Gastroesophageal sphincter (tissue), 3 donors: Measurements from ENCODE around the gene CCDC170.

Experiments
- CTCF ChIP-seq, 4 experiments: fragments of 200-600 bp in 2 of 4; fragments of 450-650 bp in 2 of 4; sonication (generic) in 1 of 4; IDR thresholded peaks; one replicate each; pipeline ENCODE4 v1.5.1; 2017 to 2019; ENCODE audit warnings: antibody characterized with exemption in 4 of 4, mild to moderate bottlenecking in 2 of 4, moderate library complexity in 2 of 4
- EP300 ChIP-seq: sonication (generic); formaldehyde crosslinking; IDR thresholded peaks from one replicate; pipeline ENCODE4 v1.6.1; 2017; ENCODE audit warnings: antibody characterized with exemption, mild to moderate bottlenecking
- POLR2A ChIP-seq, 2 donors: fragments of 450-650 bp; IDR thresholded peaks; one replicate each; pipeline ENCODE4 v1.6.1; 2017; ENCODE audit warnings: antibody characterized with exemption in 2 of 2, mild to moderate bottlenecking in 2 of 2, moderate library complexity in 1 of 2

GRCh38 chr6:151661509-151661908 lies 167.7 kb downstream of the CCDC170 start:
- TF ChIP-seq POLR2A (IDR thresholded peaks at IDR 0.05) (no peak), EP300 (no peak), CTCF (IDR thresholded peaks at IDR 0.05) (no peak)
